B cell (primary cell): ENCODE measurements around the gene ERO1B. TPM values are rescaled to one million over a fixed set of nuclear protein-coding genes. Genes with fewer than 3 reads are reported as not detected.

Source experiments
- ATAC-seq: fragments of 200-7000 bp; cut with Tn5 transposase; one replicate; pipeline ENCODE4 v1.10.0; 2021; ENCODE audit warnings: low read depth, mild to moderate bottlenecking, moderate number of reproducible peaks, moderate library complexity
- CTCF ChIA-PET: fragments of 350-600 bp; sonication (Branson Sonifier 250); formaldehyde crosslinking; loops from one replicate; lab custom pipeline; 2021; ENCODE audit warnings: antibody characterized with exemption, inconsistent platforms; lab: Charles Lee
- POLR2A ChIA-PET: fragments of 350-600 bp; sonication (Branson Sonifier 250); formaldehyde crosslinking; loops from one replicate; lab custom pipeline; 2021; ENCODE audit warnings: antibody characterized with exemption; lab: Charles Lee
- DNase-seq: peaks from one replicate; pipeline ENCODE4 v3.0.0; 2013
- H2AFZ ChIP-seq: 2 replicates; pipeline ENCODE4 v1.6.1; 2012; ENCODE audit warnings: mild to moderate bottlenecking, low read depth, low read length; ENCODE audit not compliant: insufficient read depth, poor library complexity, severe bottlenecking
- H3K27ac ChIP-seq, 2 donors: 1 replicate in 1 of 2; 2 replicates in 1 of 2; pipeline ENCODE4 v1.5.1; 2012 to 2013; ENCODE audit warnings: low read length in 2 of 2, mild to moderate bottlenecking in 2 of 2, moderate library complexity in 1 of 2
- H3K27me3 ChIP-seq, 4 experiments: fragments of 200-600 bp in 1 of 4; sonication (generic) in 1 of 4; replicated peaks in 1 of 4; 1 replicate in 2 of 4; 2 replicates in 2 of 4; pipeline versions ENCODE4 v1.6.1 to v1.7.0; 2013 to 2016; ENCODE audit warnings: low read length in 3 of 4, mild to moderate bottlenecking in 2 of 4, mixed read lengths in 1 of 4, moderate library complexity in 1 of 4; ENCODE audit not compliant: insufficient read depth in 4 of 4, control insufficient read depth in 3 of 4; ENCODE audit errors: control extremely low read depth in 1 of 4
- H3K36me3 ChIP-seq, 2 experiments: replicated peaks in 1 of 2; 1 replicate in 1 of 2; 2 replicates in 1 of 2; pipeline versions ENCODE4 v1.6.1 to v1.7.1; 2013; ENCODE audit warnings: low read length in 1 of 2; ENCODE audit not compliant: insufficient read depth in 2 of 2, control insufficient read depth in 1 of 2; ENCODE audit errors: control extremely low read depth in 1 of 2, extremely low read depth in 1 of 2
- H3K4me1 ChIP-seq, 2 donors: fragments of 200-600 bp in 1 of 2; sonication (generic) in 1 of 2; 1 replicate in 1 of 2; 2 replicates in 1 of 2; pipeline versions ENCODE4 v1.5.1 to v1.6.1; 2013 to 2017; ENCODE audit warnings: low read length in 2 of 2; ENCODE audit not compliant: control insufficient read depth in 2 of 2, insufficient read depth in 2 of 2
- H3K4me2 ChIP-seq: replicated peaks from 2 replicates; pipeline ENCODE3; 2012; ENCODE audit warnings: mild to moderate bottlenecking, low read depth, low read length; ENCODE audit not compliant: poor library complexity, severe bottlenecking
- H3K4me3 ChIP-seq, 5 experiments: fragments of 200-600 bp in 1 of 5; sonication (generic) in 1 of 5; 1 replicate in 3 of 5; 2 replicates in 2 of 5; pipeline versions ENCODE4 v1.5.1 to v1.7.0; 2011 to 2016; ENCODE audit warnings: low read length in 4 of 5, mild to moderate bottlenecking in 4 of 5, low read depth in 2 of 5, control low read depth in 1 of 5, moderate library complexity in 1 of 5; ENCODE audit not compliant: insufficient read depth in 1 of 5; ENCODE audit errors: control extremely low read depth in 1 of 5, extremely low read depth in 1 of 5
- H3K79me2 ChIP-seq: fragments of 200-600 bp; sonication (generic); one replicate; pipeline ENCODE4 v1.6.0; 2016; ENCODE audit warnings: low read length; ENCODE audit not compliant: control insufficient read depth, insufficient read depth
- H3K9ac ChIP-seq: fragments of 200-600 bp; sonication (generic); 2 replicates; pipeline ENCODE4 v1.6.1; 2017; ENCODE audit warnings: mild to moderate bottlenecking, low read length, moderate library complexity
- H3K9me3 ChIP-seq, 3 donors: one replicate each; pipeline versions ENCODE4 v1.6.1 to v1.7.1; 2013; ENCODE audit warnings: low read length in 2 of 3; ENCODE audit not compliant: control insufficient read depth in 2 of 3, insufficient read depth in 1 of 3; ENCODE audit errors: control extremely low read depth in 1 of 3
- H4K20me1 ChIP-seq: 2 replicates; pipeline ENCODE4 v1.6.0; 2012; ENCODE audit warnings: mild to moderate bottlenecking, low read length; ENCODE audit not compliant: insufficient read depth, control insufficient read depth, poor library complexity, severe bottlenecking
- H3K27ac Mint-ChIP-seq: one replicate; pipeline ENCODE4 v1.8.0; 2021; ENCODE audit warnings: mixed read lengths
- H3K27me3 Mint-ChIP-seq: one replicate; pipeline ENCODE4 v1.8.0; 2021; ENCODE audit warnings: mixed read lengths
- H3K4me1 Mint-ChIP-seq: one replicate; pipeline ENCODE4 v1.8.0; 2021; ENCODE audit warnings: mixed read lengths
- H3K4me3 Mint-ChIP-seq: one replicate; pipeline ENCODE4 v1.8.0; 2021; ENCODE audit warnings: mixed read lengths
- H3K9me3 Mint-ChIP-seq: one replicate; pipeline ENCODE4 v1.8.0; 2022; ENCODE audit warnings: mixed read lengths; ENCODE audit not compliant: insufficient read depth
- EZH2 ChIP-seq: IDR thresholded peaks from 2 replicates; pipeline ENCODE4 v1.6.1; 2012; ENCODE audit warnings: borderline replicate concordance, low read depth, mild to moderate bottlenecking, moderate library complexity, low read length; ENCODE audit not compliant: insufficient read depth, poor library complexity, severe bottlenecking
- WGBS: methylation state at CpG from one replicate; pipeline ENCODE4 v1.1.5; 2013; ENCODE audit warnings: missing lambda C conversion rate; ENCODE audit not compliant: insufficient coverage; 5-methylcytosine and 5-hydroxymethylcytosine counted together
- intact Hi-C: fragments of 100-400 bp; cut with micrococcal nuclease; formaldehyde crosslinking; loops from one replicate; pipeline ENCODE4 v1.10.0; 2022
- polyA plus RNA-seq: library from polyadenylated mRNA; depleted of rRNA; stranded (reverse); fragments of >200 nt; gene quantifications from 2 replicates; pipeline ENCODE4 v1.2.3, GENCODE V29; 2012
- total RNA-seq, 2 donors: library from RNA; stranded (reverse); fragments of 120-200 nt in 1 of 2; gene quantifications; 1 replicate in 1 of 2; 2 replicates in 1 of 2; pipeline versions ENCODE4 v1.2.3 to v1.2.4, GENCODE V29; 2013 to 2022
- TF ChIP-seq, protein P1 (sequence below): fragments of 200-600 bp; IDR thresholded peaks from one replicate; pipeline ENCODE4 v1.8.0; 2022; ENCODE audit warnings: antibody characterized with exemption, mild to moderate bottlenecking

ERO1B gene
- total and polyA plus RNA-seq, 2 donors (not counting 1 experiment from before 2014, with no cell fraction given) = 5.1 to 25.6 TPM

DNA sequence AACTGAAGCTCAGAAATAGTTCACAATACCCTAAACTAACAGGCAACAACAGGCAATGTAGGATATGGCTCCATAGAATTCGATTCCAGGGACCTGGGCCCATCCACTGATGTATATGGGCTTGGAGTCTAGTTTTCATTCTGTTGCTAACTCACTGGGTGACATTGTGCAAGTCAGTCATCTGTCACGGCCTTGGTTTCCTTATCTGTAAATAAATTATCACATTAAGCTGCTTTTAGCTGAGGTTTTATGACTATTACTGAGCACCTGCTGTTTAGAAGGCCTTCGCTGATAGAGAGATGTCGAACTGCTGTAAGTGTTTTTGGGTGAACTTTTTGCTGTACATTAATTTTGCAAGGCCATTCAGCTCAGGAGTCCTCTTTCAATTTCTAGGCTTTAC lies 22.9 kb upstream of the ERO1B start:
- no peaks in the 10 kb centered on the region for H3K9me3 ChIP-seq
- POLR2A ChIA-PET = no interaction called here

DNA sequence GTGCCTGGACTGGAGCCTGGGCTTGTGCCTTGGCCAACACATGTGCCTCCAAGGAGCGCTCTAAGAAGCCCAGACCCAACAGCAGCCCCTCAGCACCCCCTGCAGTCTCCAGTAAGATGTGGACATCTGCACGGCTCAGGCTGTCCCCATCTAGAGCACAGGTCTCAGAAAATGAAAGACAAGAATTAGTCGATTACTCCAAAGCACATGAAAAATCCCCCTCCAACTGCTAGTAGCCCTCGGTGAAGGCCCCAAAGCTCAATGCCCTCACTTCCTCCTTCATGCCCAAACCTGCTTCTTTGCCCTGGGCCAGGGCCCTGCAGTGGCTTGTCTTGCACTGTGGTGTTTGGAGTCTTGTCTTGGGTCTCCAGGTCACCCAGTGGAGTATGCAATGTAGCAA lies 21.9 kb upstream of the ERO1B start:
- ChIA-PET CTCF (interaction anchor here (0.6 to 1.4 kb wide), 2 partner anchors 195 to 978 kb away, joined by 4 to 6 read pairs; no protein-coding TSS in a partner anchor), POLR2A (no interaction called here)
- 78% methylated on average over 2 of the region's 4 CpGs for WGBS
- H3K4me1 Mint-ChIP-seq = no peaks in the 10 kb centered on the region
- Histone ChIP-seq H4K20me1 (no peaks in the 10 kb centered on the region), H3K4me2 (no peak overlapping the region), H3K4me3 (no peak overlapping the region), H3K4me1 (no peaks in the 10 kb centered on the region), H3K36me3 (no peaks in the 10 kb centered on the region), H3K79me2 (no peaks in the 10 kb centered on the region), H2AFZ (no peak overlapping the region), H3K9me3 (no peaks in the 10 kb centered on the region), H3K9ac (no peak overlapping the region), H3K27me3 (no peaks in the 10 kb centered on the region), H3K27ac (no peak overlapping the region)
- ATAC-seq (peak; percentile 21), DNase-seq (no peak)
- H3K27me3 Mint-ChIP-seq = peaks cover 6% of the 10 kb centered on the region
- intact Hi-C loops = loop anchor here (1.0 kb wide), 1 partner anchor 194 kb away; no protein-coding TSS in a partner anchor
- TF ChIP-seq, protein P1, sequence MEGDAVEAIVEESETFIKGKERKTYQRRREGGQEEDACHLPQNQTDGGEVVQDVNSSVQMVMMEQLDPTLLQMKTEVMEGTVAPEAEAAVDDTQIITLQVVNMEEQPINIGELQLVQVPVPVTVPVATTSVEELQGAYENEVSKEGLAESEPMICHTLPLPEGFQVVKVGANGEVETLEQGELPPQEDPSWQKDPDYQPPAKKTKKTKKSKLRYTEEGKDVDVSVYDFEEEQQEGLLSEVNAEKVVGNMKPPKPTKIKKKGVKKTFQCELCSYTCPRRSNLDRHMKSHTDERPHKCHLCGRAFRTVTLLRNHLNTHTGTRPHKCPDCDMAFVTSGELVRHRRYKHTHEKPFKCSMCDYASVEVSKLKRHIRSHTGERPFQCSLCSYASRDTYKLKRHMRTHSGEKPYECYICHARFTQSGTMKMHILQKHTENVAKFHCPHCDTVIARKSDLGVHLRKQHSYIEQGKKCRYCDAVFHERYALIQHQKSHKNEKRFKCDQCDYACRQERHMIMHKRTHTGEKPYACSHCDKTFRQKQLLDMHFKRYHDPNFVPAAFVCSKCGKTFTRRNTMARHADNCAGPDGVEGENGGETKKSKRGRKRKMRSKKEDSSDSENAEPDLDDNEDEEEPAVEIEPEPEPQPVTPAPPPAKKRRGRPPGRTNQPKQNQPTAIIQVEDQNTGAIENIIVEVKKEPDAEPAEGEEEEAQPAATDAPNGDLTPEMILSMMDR = no peak
- no peak for TF ChIP-seq EZH2
- H3K27ac Mint-ChIP-seq = no peak overlapping the region
- H3K9me3 Mint-ChIP-seq = no peaks in the 10 kb centered on the region
- no peak overlapping the region for H3K4me3 Mint-ChIP-seq

More for the DNA sequence above, 22.9 kb upstream of the ERO1B start:
- Histone ChIP-seq H3K79me2 (no peaks in the 10 kb centered on the region), H4K20me1 (no peaks in the 10 kb centered on the region), H3K36me3 (no peaks in the 10 kb centered on the region), H3K4me1 (no peaks in the 10 kb centered on the region), H3K27ac (no peak overlapping the region), H2AFZ (no peak overlapping the region), H3K9ac (no peak overlapping the region), H3K4me3 (no peak overlapping the region), H3K27me3 (no peaks in the 10 kb centered on the region), H3K4me2 (no peak overlapping the region)
- Mint-ChIP-seq H3K4me3 (no peak overlapping the region), H3K9me3 (no peaks in the 10 kb centered on the region), H3K4me1 (no peaks in the 10 kb centered on the region), H3K27ac (no peak overlapping the region), H3K27me3 (no peaks in the 10 kb centered on the region)
- intact Hi-C loops = no loop called here
- CTCF ChIA-PET = interaction anchor here (0.6 to 1.4 kb wide), 2 partner anchors 196 to 198 kb away, joined by 4 to 6 read pairs; no protein-coding TSS in a partner anchor
- TF ChIP-seq, protein P1 = no peak
- no peak for TF ChIP-seq EZH2
- DNase-seq = no peak
- ATAC-seq = no peak
- 87% methylated on average over 3 of the region's 4 CpGs for WGBS
